Measurements from ENCODE around the gene ELL. TPM values are rescaled to one million over a fixed set of nuclear protein-coding genes. Genes with fewer than 3 reads are reported as not detected.
"Not testable (repeated sequence)": the region's sequence is repeated elsewhere in the genome, so short reads cannot be mapped to it uniquely, and the experiment has no call there.

Gene ELL
- total and polyA plus RNA-seq, 4 experiments from 2014 or later: 6.5 to 35.9 (median 25.8) TPM

- peak overlapping the region in 2 of 7 donors; percentile 38 to 75 for H3K27ac Mint-ChIP-seq
- no peak overlapping the region for H3K4me3 Mint-ChIP-seq
- no peaks in the 10 kb centered on the region for H3K27me3 ChIP-seq (ENCODE audit: insufficient read depth, low read length)
- intact Hi-C loops (cut with micrococcal nuclease): loop anchor here (10.0 kb wide), 2 partner anchors 318 to 408 kb away; partner anchors contain the start of genes ARRDC2 and MAST3
- H3K27ac ChIP-seq (ENCODE audit: low read depth, low read length): no peak overlapping the region
- H3K36me3 ChIP-seq (ENCODE audit: insufficient read depth, low read length): no peaks in the 10 kb centered on the region
- no peaks in the 10 kb centered on the region for H3K36me3 Mint-ChIP-seq
- ChIA-PET POLR2A (ENCODE audit: partially characterized antibody) (interaction anchor here (2.9 to 13.3 kb wide), 3 partner anchors 10 to 132 kb away, joined by 16 to 238 read pairs (median 22); partner anchors contain the start of genes ISYNA1 and JUND), CTCF (ENCODE audit: partially characterized antibody) (interaction anchor here (0.6 to 6.9 kb wide), 12 partner anchors 10 to 426 kb away, joined by 3 to 92 read pairs (median 4); partner anchors contain the start of genes MPV17L2 and PDE4C)
- no peaks in the 10 kb centered on the region for H3K9me3 ChIP-seq (ENCODE audit: control insufficient read depth in 1 of 2, low read length in 2 of 2)
- no peaks in the 10 kb centered on the region for H3K9me3 Mint-ChIP-seq
- H3K27me3 Mint-ChIP-seq: peaks cover 0 to 3% of the 10 kb centered on the region in 2 donors
- H3K4me1 ChIP-seq (ENCODE audit: insufficient read depth, low read length): peaks cover 38% of the 10 kb centered on the region
- H3K4me1 Mint-ChIP-seq: peaks cover 25 to 44% (median 32%) of the 10 kb centered on the region in 4 donors
- no peak for DNase-seq
- no peak overlapping the region for H3K4me3 ChIP-seq (ENCODE audit: low read length in 2 of 2)
Observed at GRCh38 chr19:18412610-18413239, 109.1 kb downstream of the ELL start.

DNA sequence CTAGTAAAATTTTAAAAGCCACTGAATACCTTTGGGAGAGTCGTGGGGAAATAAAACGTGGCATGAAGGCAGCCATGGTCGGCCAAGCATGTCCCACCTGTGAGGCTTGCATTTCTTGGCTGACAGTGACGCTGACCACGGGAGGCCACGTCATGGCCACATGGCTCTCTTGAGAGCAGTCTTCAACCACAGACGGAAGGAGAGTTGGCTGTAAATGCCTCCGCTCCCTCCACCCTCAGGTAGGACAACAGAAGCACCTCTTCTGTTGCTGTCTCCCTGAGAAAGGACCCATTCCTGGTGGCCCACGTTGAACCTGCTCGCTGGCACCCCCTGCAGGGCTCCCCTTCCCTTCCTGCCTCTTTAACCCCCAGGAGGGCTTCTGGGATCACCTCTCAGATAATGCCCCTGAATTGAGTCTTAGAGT is 113.8 kb downstream of the ELL start:
- no peaks in the 10 kb centered on the region for H3K9me3 Mint-ChIP-seq
- H3K27ac Mint-ChIP-seq: no peak overlapping the region
- H3K4me1 Mint-ChIP-seq: peaks cover 3 to 7% (median 4%) of the 10 kb centered on the region in 4 donors
- Histone ChIP-seq H3K27ac (ENCODE audit: low read depth, low read length) (no peak overlapping the region), H3K4me3 (ENCODE audit: low read length in 2 of 2) (no peak overlapping the region), H3K27me3 (ENCODE audit: insufficient read depth, low read length) (no peaks in the 10 kb centered on the region), H3K9me3 (ENCODE audit: control insufficient read depth in 1 of 2, low read length in 2 of 2) (no peaks in the 10 kb centered on the region), H3K36me3 (ENCODE audit: insufficient read depth, low read length) (no peaks in the 10 kb centered on the region), H3K4me1 (ENCODE audit: insufficient read depth, low read length) (no peaks in the 10 kb centered on the region)
- intact Hi-C loops (cut with micrococcal nuclease): no loop called here
- peaks cover 0 to 2% of the 10 kb centered on the region in 2 donors for H3K27me3 Mint-ChIP-seq
- DNase-seq: no peak
- H3K36me3 Mint-ChIP-seq: no peaks in the 10 kb centered on the region
- ChIA-PET POLR2A (ENCODE audit: partially characterized antibody) (no interaction called here), CTCF (ENCODE audit: partially characterized antibody) (interaction anchor here (1.3 kb wide), 1 partner anchor 19 kb away, joined by 3 read pairs; no protein-coding TSS in a partner anchor)
- H3K4me3 Mint-ChIP-seq: no peak overlapping the region

DNA sequence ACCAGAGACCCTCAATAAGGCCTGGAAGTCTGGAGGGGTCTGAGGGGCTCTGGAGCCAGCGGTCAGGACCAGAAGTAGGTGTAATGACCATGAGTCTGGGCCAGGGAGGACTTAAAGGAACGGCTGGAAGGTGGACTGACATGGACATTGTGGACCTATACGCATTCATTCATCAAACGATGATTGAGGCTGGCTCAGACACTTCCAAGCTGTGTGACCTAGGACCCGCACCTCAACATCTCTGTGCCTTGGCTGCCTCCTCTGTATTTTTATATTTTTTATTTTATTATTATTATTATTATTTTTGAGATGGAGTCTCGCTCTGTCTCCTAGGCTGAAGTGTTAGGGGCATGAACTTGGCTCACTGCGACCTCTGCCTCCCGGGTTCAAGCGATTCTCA is 115.1 kb downstream of the ELL start:
- H3K4me3 Mint-ChIP-seq: no peak overlapping the region
- H3K27ac Mint-ChIP-seq: no peak overlapping the region
- H3K27me3 Mint-ChIP-seq: peaks cover 0 to 2% of the 10 kb centered on the region in 2 donors
- Histone ChIP-seq H3K9me3 (ENCODE audit: control insufficient read depth in 1 of 2, low read length in 2 of 2) (no peaks in the 10 kb centered on the region), H3K36me3 (ENCODE audit: insufficient read depth, low read length) (no peaks in the 10 kb centered on the region), H3K4me1 (ENCODE audit: insufficient read depth, low read length) (no peaks in the 10 kb centered on the region), H3K4me3 (ENCODE audit: low read length in 2 of 2) (no peak overlapping the region), H3K27ac (ENCODE audit: low read depth, low read length) (no peak overlapping the region), H3K27me3 (ENCODE audit: insufficient read depth, low read length) (no peaks in the 10 kb centered on the region)
- POLR2A ChIA-PET (ENCODE audit: partially characterized antibody): no interaction called here
- intact Hi-C loops (cut with micrococcal nuclease): no loop called here
- H3K4me1 Mint-ChIP-seq: peaks cover 3 to 7% (median 4%) of the 10 kb centered on the region in 4 donors
- H3K9me3 Mint-ChIP-seq: no peaks in the 10 kb centered on the region
- CTCF ChIA-PET (ENCODE audit: partially characterized antibody): interaction anchor here (1.3 kb wide), 1 partner anchor 18 kb away, joined by 3 read pairs; no protein-coding TSS in a partner anchor
- no peak for DNase-seq
- H3K36me3 Mint-ChIP-seq: no peaks in the 10 kb centered on the region

- DNase-seq; H3K36me3 Mint-ChIP-seq; POLR2A ChIA-PET (ENCODE audit: partially characterized antibody); H3K9me3 ChIP-seq (ENCODE audit: control insufficient read depth in 1 of 2, low read length in 2 of 2); H3K27ac ChIP-seq (ENCODE audit: low read depth, low read length); H3K4me3 Mint-ChIP-seq; H3K9me3 Mint-ChIP-seq; H3K27me3 Mint-ChIP-seq; H3K27me3 ChIP-seq (ENCODE audit: insufficient read depth, low read length); H3K4me1 Mint-ChIP-seq; H3K4me3 ChIP-seq (ENCODE audit: low read length in 2 of 2); intact Hi-C loops (cut with micrococcal nuclease); H3K27ac Mint-ChIP-seq; H3K4me1 ChIP-seq (ENCODE audit: insufficient read depth, low read length); H3K36me3 ChIP-seq (ENCODE audit: insufficient read depth, low read length): not testable (repeated sequence)
- CTCF ChIA-PET (ENCODE audit: partially characterized antibody): interaction anchor here (0.7 to 1.5 kb wide), 2 partner anchors 18 to 292 kb away, joined by 3 to 5 read pairs; no protein-coding TSS in a partner anchor
Observed at GRCh38 chr19:18405754-18406153, 116.1 kb downstream of the ELL start.

- H3K9me3 ChIP-seq (ENCODE audit: control insufficient read depth in 1 of 2, low read length in 2 of 2); H3K27me3 Mint-ChIP-seq; H3K4me3 Mint-ChIP-seq; H3K27me3 ChIP-seq (ENCODE audit: insufficient read depth, low read length); DNase-seq; H3K36me3 ChIP-seq (ENCODE audit: insufficient read depth, low read length); H3K36me3 Mint-ChIP-seq; H3K27ac ChIP-seq (ENCODE audit: low read depth, low read length); H3K4me1 ChIP-seq (ENCODE audit: insufficient read depth, low read length); POLR2A ChIA-PET (ENCODE audit: partially characterized antibody); H3K4me3 ChIP-seq (ENCODE audit: low read length in 2 of 2); intact Hi-C loops (cut with micrococcal nuclease); H3K9me3 Mint-ChIP-seq; H3K4me1 Mint-ChIP-seq: not testable (repeated sequence)
- peak overlapping the region in 1 of 7 donors; percentile 57 for H3K27ac Mint-ChIP-seq
- CTCF ChIA-PET (ENCODE audit: partially characterized antibody): interaction anchor here (1.6 to 3.6 kb wide), 2 partner anchors 9 to 14 kb away, joined by 5 to 19 read pairs; no protein-coding TSS in a partner anchor
Observed at GRCh38 chr19:18402455-18403248, 119.2 kb downstream of the ELL start.

DNA sequence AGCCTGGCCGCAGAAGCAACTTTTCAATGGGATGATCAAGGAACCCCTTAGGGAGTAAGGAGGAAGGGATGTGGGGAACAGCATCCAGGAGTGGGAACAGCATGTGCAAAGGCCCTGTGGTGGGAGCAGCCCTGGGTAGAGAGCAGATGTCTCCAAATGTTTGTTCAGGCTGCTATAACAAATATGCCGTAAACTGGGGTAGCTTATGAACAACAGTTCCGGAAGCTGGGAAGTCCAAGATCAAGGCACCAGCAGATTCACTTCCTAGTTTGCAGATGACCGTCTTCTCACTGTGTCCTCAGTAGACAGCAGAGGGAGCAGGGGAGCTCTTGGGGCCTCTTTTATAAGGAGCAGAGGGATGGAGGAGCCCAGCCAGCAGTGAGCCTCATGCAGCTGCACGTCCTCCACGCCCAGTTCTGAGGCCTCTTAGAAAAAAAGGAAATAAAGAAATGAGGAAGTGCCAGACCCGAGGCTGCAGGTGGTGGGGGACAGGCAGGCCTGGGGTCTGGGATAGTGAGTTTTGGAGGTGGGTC is 120.2 kb downstream of the ELL start:
- H3K27ac Mint-ChIP-seq: no peak overlapping the region
- intact Hi-C loops (cut with micrococcal nuclease): no loop called here

GRCh38 chr19:18399008-18399407 is 122.9 kb downstream of the ELL start:
- Mint-ChIP-seq H3K36me3 (no peaks in the 10 kb centered on the region), H3K9me3 (no peaks in the 10 kb centered on the region), H3K27me3 (peaks cover 6 to 10% of the 10 kb centered on the region in 2 donors), H3K4me3 (no peak overlapping the region), H3K4me1 (no peaks in the 10 kb centered on the region), H3K27ac (no peak overlapping the region)
- Histone ChIP-seq H3K27ac (ENCODE audit: low read depth, low read length) (no peak overlapping the region), H3K9me3 (ENCODE audit: control insufficient read depth in 1 of 2, low read length in 2 of 2) (no peaks in the 10 kb centered on the region), H3K4me3 (ENCODE audit: low read length in 2 of 2) (no peak overlapping the region), H3K27me3 (ENCODE audit: insufficient read depth, low read length) (peaks cover 8% of the 10 kb centered on the region), H3K4me1 (ENCODE audit: insufficient read depth, low read length) (peaks cover 8% of the 10 kb centered on the region), H3K36me3 (ENCODE audit: insufficient read depth, low read length) (no peaks in the 10 kb centered on the region)
- ChIA-PET POLR2A (ENCODE audit: partially characterized antibody) (no interaction called here), CTCF (ENCODE audit: partially characterized antibody) (interaction anchor here (3.6 kb wide), 1 partner anchor 10 kb away, joined by 19 read pairs; no protein-coding TSS in a partner anchor)
- intact Hi-C loops (cut with micrococcal nuclease): no loop called here
- no peak for DNase-seq

More for the DNA sequence above, 120.2 kb downstream of the ELL start:
- ChIA-PET CTCF (ENCODE audit: partially characterized antibody) (interaction anchor here (0.8 to 3.6 kb wide), 3 partner anchors 10 to 16 kb away, joined by 3 to 19 read pairs (median 5); partner anchors contain the start of gene GDF15), POLR2A (ENCODE audit: partially characterized antibody) (no interaction called here)
- Histone ChIP-seq H3K9me3 (ENCODE audit: control insufficient read depth in 1 of 2, low read length in 2 of 2) (no peaks in the 10 kb centered on the region), H3K27me3 (ENCODE audit: insufficient read depth, low read length) (peaks cover 4% of the 10 kb centered on the region), H3K36me3 (ENCODE audit: insufficient read depth, low read length) (no peaks in the 10 kb centered on the region), H3K4me3 (ENCODE audit: low read length in 2 of 2) (no peak overlapping the region), H3K4me1 (ENCODE audit: insufficient read depth, low read length) (peaks cover 8% of the 10 kb centered on the region), H3K27ac (ENCODE audit: low read depth, low read length) (no peak overlapping the region)
- Mint-ChIP-seq H3K4me1 (no peaks in the 10 kb centered on the region), H3K4me3 (no peak overlapping the region), H3K9me3 (no peaks in the 10 kb centered on the region), H3K36me3 (no peaks in the 10 kb centered on the region), H3K27me3 (peaks cover 3 to 6% of the 10 kb centered on the region in 2 donors)
- no peak for DNase-seq
